Measurements from ENCODE around the gene RIPK3. TPM values are rescaled to one million over a fixed set of nuclear protein-coding genes. Genes with fewer than 3 reads are reported as not detected.

The RIPK3 gene
- total and polyA plus RNA-seq, 2 experiments from 2014 or later = 0.32 to 1.5 TPM

DNA sequence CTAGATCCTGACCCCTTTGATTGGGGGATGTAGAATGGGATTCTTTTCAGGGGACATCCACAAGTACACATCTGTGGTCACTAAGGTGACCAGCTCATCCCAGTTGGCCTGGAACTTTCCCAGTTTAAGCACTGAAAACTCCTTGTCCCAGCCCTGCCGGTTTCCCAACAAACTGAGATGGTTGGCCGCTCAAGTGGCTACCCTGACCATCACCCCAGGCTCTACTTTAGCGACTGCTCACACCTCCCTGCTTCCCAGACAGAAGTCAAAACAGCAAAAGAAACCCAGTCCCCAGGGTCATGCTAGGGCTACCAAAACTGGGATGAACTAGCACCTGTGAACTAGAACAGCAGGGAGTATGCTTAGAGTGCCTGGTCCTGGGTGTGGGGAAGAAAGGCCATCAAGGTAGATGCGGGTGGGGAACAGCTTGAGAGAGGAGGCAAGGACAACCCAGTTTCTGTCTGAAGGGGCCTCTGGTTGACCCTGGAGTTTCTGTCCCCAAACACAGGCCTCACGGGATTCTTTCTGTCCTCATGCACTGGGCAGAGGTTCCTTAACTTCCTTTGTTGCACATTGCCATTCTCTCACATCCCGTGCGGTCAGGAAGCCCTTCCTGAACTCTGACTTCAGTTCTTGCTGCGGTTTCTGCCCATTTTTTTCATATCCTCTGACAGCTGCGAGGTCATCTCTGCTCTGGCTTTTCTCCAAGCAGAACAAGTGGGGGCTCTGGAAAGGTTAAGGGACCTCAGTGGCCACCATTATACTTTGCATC is 26.9 kb downstream of the RIPK3 start:
- H3K27ac ChIP-seq (ENCODE audit: low read depth) = no peak overlapping the region
- peaks cover 34% of the 10 kb centered on the region for H3K27me3 ChIP-seq (ENCODE audit: insufficient read depth)
- H4K20me1 ChIP-seq (replicated peaks; ENCODE audit: insufficient read depth) = no peaks in the 10 kb centered on the region; the same call in none of the 2 replicates
- H3K27me3 Mint-ChIP-seq (ENCODE audit: insufficient read depth, low read depth, poor library complexity) = peaks cover 42% of the 10 kb centered on the region
- H3K36me3 ChIP-seq (ENCODE audit: insufficient read depth) = no peaks in the 10 kb centered on the region
- no peaks in the 10 kb centered on the region for H3F3A ChIP-seq (replicated peaks; ENCODE audit: low read depth)
- H3K36me3 Mint-ChIP-seq (ENCODE audit: low read depth) = peaks cover 16% of the 10 kb centered on the region
- H3K4me2 ChIP-seq = no peak overlapping the region
- H3K4me3 ChIP-seq = no peak overlapping the region
- H2AFZ ChIP-seq = no peak overlapping the region
- no peaks in the 10 kb centered on the region for H3K9me2 ChIP-seq (ENCODE audit: insufficient read depth)
- TF ChIP-seq ZNF331 (CRISPR knock-in tag; IDR thresholded peaks at IDR 0.05; ENCODE audit: low read depth) (no peak), ZNF114 (CRISPR knock-in tag; IDR thresholded peaks at IDR 0.05) (no peak), STAT1 (IDR thresholded peaks at IDR 0.05; ENCODE audit: unreplicated experiment) (no peak)
- TF ChIP-seq, protein P1, sequence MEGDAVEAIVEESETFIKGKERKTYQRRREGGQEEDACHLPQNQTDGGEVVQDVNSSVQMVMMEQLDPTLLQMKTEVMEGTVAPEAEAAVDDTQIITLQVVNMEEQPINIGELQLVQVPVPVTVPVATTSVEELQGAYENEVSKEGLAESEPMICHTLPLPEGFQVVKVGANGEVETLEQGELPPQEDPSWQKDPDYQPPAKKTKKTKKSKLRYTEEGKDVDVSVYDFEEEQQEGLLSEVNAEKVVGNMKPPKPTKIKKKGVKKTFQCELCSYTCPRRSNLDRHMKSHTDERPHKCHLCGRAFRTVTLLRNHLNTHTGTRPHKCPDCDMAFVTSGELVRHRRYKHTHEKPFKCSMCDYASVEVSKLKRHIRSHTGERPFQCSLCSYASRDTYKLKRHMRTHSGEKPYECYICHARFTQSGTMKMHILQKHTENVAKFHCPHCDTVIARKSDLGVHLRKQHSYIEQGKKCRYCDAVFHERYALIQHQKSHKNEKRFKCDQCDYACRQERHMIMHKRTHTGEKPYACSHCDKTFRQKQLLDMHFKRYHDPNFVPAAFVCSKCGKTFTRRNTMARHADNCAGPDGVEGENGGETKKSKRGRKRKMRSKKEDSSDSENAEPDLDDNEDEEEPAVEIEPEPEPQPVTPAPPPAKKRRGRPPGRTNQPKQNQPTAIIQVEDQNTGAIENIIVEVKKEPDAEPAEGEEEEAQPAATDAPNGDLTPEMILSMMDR (conservative IDR thresholded peaks at IDR 0.05; ENCODE audit: low read depth in 2 of 2) = no peak
- TF ChIP-seq, protein P2, sequence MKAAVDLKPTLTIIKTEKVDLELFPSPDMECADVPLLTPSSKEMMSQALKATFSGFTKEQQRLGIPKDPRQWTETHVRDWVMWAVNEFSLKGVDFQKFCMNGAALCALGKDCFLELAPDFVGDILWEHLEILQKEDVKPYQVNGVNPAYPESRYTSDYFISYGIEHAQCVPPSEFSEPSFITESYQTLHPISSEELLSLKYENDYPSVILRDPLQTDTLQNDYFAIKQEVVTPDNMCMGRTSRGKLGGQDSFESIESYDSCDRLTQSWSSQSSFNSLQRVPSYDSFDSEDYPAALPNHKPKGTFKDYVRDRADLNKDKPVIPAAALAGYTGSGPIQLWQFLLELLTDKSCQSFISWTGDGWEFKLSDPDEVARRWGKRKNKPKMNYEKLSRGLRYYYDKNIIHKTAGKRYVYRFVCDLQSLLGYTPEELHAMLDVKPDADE (IDR thresholded peaks at IDR 0.05) = no peak
- TF ChIP-seq, protein P3, sequence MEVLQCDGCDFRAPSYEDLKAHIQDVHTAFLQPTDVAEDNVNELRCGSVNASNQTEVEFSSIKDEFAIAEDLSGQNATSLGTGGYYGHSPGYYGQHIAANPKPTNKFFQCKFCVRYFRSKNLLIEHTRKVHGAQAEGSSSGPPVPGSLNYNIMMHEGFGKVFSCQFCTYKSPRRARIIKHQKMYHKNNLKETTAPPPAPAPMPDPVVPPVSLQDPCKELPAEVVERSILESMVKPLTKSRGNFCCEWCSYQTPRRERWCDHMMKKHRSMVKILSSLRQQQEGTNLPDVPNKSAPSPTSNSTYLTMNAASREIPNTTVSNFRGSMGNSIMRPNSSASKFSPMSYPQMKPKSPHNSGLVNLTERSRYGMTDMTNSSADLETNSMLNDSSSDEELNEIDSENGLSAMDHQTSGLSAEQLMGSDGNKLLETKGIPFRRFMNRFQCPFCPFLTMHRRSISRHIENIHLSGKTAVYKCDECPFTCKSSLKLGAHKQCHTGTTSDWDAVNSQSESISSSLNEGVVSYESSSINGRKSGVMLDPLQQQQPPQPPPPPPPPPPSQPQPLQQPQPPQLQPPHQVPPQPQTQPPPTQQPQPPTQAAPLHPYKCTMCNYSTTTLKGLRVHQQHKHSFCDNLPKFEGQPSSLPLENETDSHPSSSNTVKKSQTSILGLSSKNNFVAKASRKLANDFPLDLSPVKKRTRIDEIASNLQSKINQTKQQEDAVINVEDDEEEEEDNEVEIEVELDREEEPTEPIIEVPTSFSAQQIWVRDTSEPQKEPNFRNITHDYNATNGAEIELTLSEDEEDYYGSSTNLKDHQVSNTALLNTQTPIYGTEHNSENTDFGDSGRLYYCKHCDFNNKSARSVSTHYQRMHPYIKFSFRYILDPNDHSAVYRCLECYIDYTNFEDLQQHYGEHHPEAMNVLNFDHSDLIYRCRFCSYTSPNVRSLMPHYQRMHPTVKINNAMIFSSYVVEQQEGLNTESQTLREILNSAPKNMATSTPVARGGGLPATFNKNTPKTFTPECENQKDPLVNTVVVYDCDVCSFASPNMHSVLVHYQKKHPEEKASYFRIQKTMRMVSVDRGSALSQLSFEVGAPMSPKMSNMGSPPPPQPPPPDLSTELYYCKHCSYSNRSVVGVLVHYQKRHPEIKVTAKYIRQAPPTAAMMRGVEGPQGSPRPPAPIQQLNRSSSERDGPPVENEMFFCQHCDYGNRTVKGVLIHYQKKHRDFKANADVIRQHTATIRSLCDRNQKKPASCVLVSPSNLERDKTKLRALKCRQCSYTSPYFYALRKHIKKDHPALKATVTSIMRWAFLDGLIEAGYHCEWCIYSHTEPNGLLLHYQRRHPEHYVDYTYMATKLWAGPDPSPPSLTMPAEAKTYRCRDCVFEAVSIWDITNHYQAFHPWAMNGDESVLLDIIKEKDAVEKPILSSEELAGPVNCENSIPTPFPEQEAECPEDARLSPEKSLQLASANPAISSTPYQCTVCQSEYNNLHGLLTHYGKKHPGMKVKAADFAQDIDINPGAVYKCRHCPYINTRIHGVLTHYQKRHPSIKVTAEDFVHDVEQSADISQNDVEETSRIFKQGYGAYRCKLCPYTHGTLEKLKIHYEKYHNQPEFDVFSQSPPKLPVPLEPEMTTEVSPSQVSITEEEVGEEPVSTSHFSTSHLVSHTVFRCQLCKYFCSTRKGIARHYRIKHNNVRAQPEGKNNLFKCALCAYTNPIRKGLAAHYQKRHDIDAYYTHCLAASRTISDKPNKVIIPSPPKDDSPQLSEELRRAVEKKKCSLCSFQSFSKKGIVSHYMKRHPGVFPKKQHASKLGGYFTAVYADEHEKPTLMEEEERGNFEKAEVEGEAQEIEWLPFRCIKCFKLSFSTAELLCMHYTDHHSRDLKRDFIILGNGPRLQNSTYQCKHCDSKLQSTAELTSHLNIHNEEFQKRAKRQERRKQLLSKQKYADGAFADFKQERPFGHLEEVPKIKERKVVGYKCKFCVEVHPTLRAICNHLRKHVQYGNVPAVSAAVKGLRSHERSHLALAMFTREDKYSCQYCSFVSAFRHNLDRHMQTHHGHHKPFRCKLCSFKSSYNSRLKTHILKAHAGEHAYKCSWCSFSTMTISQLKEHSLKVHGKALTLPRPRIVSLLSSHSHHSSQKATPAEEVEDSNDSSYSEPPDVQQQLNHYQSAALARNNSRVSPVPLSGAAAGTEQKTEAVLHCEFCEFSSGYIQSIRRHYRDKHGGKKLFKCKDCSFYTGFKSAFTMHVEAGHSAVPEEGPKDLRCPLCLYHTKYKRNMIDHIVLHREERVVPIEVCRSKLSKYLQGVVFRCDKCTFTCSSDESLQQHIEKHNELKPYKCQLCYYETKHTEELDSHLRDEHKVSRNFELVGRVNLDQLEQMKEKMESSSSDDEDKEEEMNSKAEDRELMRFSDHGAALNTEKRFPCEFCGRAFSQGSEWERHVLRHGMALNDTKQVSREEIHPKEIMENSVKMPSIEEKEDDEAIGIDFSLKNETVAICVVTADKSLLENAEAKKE (CRISPR knock-in tag; IDR thresholded peaks at IDR 0.05) = no peak
- H3K4me3 Mint-ChIP-seq = peak overlapping the region; percentile 43; the same call in 1 of the 3 replicates
- H3K4me1 Mint-ChIP-seq = peaks cover 12% of the 10 kb centered on the region
- H3K27ac Mint-ChIP-seq = no peak overlapping the region
- ATAC-seq (no peak), DNase-seq (ENCODE audit: low spot score) (no peak)
- H3K9me3 Mint-ChIP-seq = no peaks in the 10 kb centered on the region
- H3K4me1 ChIP-seq (ENCODE audit: insufficient read depth) = peaks cover 4% of the 10 kb centered on the region; the same call in 1 of the 2 replicates
- no peaks in the 10 kb centered on the region for H3K79me2 ChIP-seq (replicated peaks; ENCODE audit: insufficient read depth)
